HuH-7 (cell line): Measurements from ENCODE around the gene TSPAN11.
"Not testable (repeated sequence)": the region's sequence is repeated elsewhere in the genome, so short reads cannot be mapped to it uniquely, and the experiment has no call there.

ENCODE experiments used
- DNase-seq: peaks from one replicate; pipeline ENCODE4 v3.0.0; 2011; ENCODE audit warnings: low spot score

The TSPAN11 gene

DNA sequence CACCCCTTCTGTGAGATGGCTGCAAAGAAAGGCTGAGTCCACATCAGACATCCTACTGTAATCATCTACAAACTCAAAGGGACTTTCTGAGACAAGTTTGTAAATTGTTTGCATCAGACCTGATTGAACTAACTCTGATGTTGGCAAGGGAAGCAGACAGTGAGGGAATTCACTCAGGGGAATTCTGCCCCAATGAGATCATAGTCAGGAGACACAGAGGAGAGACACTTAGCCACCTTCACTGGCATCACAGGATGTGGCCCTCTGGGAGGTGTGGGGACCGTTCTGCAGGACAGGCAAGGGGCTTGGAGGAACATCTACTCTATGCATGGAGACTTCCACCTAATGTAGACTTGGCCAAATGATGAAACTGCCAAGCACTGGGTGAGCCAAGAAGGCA lies 76.5 kb downstream of the TSPAN11 start:
- no peak for DNase-seq

DNA sequence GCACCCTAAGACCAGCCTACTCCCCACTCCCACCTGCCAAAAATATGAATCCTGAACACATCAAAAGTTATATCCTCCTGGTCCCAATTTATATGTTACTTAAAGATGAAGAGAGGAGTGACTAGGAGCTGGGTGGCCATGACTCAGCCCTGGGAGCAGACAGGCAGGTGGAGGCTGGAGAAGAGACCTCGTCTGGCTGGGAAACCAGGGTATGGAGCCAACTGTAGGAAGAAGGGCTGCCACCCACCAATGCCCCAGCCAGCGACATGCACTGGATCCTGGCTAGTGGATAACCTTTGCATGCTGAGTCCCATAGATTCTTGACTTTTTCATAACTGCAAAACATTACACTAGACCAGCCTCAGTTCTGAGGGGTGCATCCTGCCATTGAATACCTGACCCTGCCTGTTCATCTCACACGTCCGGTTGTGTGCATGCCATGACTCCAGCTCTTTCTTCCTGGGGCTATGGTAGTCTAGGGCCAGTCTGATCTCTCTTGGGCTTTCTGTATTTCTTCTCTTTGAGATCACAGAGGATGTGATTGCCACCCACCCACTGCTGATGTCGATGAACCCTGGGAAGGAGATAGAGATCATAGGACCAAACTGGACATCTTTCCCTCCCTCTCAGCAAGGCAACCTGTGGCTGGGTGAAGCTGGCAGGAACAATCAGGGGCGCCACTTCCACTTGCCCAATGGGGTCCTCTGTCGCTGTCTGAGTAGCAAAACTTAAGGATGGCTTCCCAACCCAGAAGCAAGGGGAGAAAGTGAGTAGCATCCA lies 77.5 kb downstream of the TSPAN11 start:
- no peak for DNase-seq

DNA sequence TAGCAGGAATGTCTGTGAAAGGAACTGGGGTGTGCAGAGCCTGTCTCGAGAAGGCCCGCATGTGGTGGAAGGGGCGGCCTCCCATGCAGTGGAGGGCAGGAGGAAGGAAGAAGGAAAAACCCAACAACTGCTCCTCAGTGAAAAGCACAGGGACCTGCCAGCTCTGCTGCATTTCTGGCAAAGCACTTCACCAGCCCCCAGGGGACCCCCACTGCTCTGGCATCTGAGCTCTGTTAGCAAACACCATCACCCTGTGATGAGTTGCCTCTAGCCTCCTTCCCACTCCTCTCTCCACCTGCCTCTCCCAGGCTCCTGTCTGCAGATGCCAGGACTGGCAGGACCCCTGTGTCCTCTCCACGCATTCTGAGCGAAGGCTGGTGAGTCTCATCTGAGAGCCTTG lies 78.1 kb downstream of the TSPAN11 start:
- no peak for DNase-seq

DNA sequence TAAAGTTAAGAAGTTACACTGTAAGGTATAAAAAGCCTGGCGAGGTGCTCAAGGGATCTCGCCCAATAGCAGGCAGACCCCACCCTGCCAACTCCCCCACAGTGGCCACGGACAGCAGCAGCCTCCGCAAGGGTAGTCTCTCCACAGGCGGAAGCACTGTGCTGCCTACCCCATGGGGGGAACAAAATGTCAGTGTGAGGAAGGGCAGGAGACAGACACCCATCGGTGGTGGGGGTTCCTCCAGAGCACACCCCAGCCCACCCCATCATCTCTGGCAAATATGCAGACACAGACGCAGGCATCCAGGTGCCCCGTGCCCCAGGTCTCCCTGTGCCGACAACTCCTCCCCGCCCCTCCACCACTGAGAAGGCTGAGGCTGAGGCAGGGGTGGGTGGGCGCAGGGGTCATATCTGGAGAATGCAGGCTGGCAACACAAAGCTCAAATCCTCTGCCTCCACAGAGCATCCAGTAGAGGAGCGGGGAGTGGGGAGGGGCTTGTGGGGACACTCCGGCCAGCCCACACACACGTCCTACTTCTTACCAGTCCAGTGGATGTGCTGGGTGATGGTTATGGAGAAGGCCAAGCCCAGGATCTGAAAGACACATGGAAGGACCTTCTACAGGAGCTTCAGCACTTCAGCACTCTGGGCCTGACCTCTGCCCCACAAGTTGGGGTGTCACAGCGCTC lies 78.9 kb downstream of the TSPAN11 start:
- no peak for DNase-seq

DNA sequence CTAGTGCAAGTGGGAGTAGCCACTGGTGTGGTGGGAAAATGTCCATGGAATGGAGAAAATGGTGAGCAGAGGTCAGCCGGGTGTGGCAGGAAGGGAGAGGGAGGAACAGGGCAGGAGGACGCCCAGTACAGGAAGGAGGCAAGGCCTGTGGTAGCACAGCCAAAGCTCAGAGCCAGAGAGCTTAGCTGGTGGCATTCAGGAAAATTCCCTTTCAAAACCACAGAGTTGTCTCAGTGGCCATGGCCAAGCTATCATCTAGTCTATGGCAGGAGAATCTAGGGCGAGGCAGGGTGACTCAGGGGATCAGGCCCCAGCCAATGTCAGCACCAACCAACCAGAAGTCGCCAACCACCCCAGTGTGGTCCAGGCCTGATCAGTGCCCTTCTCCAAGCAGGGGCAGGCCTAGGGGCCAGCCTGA lies 79.4 kb downstream of the TSPAN11 start:
- DNase-seq: no peak

DNA sequence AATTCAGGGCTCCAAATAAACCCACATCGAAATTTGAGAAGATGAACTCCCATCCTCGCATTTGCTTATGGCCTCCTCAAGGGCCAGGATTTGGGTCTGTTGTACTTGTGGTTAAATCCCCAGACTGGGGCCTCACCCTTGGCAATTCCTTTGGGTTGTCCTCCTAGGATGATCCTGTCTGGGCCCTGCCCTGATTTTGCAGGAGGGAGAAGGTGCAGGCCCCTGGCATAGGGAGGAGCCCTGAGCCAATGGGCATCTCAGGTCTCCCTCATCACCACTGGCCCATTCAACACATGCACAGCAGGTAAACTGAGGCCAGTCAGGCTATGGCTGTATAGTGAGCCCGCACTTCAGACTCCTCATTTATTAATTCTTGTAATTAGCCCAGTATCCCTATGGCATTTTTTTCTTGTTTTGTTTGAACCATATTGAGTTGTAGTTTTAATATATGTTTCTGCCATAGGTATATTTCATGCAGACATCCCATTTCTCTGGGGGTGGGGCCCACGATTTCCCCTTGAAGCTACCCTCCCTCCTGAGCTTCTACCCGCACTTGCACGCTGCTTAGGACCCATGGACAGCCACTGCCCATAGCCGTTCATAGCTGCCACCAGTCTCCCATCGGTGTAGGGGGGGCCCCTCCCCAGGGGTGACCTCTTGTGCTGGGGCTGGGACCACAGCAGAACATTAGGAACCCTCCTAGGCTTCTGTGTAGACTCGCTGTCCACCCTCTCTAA lies 80.0 kb downstream of the TSPAN11 start:
- no peak for DNase-seq

DNA sequence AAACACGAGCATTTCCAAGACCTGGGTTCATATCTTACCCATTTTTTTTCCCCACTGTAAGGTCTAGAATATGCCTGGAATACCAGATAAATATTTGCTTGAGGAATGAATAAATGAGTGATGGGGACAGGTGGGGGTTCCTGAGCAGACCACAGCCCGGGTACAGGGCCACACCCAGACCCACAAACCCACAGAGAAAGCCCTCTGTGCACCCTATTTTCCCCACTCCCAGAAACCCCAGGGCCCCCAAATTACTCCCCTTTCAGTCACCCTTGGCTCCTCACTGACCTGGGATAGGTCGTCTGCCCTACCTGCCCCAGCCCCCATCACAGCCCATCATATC lies 80.6 kb downstream of the TSPAN11 start:
- DNase-seq: no peak

DNA sequence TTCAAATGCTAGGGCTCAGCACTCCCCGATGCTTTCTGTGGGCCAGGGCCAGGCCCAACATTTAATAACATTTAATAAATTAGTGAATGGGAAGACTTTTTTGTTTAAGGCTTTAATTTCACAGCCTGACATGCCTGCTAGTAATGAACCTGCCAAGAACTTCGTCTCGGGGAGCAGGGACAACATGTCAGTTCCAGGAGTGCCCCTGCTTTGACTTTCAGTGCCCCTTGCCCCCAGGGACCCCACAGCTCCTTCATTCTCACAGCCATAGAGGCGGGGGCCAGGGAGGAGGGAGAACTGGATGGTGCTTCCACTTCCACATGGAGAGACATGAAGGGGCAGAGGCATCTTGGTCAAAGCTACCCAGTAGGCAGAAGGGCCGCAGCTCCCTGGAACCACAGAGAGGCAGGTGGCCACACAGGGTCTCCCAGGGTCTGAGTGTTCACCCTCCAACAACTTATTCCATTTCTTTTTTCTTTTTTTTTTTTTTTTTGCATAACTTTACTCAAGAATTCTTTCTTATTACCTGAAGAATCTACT lies 81.2 kb downstream of the TSPAN11 start:
- no peak for DNase-seq

DNA sequence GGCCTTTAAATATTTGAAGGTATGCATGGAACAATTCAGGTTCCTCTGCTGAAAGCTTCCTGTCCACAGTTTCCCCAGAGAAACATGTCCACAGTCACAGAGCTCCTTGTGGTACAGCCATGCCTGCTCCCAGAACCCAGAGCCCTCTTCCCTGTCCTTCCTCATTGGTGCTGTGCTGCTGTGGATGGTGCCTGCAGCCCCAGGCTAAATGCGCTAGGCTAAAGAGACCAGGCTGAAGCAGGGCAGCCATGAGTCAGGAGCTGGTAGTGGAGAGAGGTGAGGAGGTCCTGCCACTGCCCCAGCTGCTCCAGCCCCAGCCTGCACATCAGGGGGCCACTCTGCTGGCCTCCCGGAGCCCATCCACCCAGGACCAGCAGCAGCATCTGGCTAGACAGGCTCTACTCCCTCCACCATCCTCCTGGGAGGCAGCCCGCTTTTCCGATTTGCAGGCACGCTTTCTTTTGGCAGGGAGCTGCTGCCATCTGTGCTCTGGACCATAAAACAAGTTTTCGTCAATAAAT lies 81.8 kb downstream of the TSPAN11 start:
- no peak for DNase-seq

DNA sequence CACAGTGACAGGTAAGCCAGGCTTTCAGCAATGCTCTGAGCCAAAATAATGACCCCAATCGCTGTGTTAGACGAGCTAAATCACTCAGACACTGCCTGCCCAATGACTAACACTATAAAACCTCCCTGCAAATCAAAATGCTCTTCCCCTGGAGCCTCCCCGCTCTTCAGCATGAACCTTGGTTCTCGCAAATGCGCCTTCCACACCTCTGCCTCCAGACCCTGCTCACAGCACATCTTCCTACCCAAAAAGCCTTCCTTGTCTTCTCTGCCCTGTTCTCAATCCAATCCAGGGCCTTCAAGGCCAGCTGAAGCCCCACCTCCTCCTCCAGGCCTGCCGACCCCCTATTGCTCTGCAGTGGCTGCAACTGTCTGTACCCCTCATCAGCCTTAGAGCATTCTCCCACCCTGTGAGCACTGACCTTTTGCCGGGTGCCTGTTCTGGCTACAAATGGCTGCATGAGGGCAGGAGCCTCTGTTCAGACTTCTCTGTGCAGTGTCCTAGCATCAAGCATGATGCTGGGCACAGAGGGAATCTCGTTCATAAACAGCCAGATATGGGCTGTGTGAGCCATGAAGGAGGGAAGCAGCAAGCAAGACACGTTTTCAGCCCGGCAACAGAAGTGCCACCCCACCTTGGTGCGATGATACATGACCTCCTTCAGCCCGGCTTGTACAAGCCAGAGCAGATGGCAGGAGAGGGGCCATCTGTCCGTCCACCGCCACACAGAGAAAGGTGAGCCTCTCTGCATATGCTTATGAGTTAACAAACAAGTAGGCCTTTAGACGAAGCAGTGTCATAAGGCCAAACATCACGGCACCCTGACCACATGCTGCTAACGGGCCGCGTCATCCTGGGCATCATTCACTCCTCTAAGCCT lies 82.7 kb downstream of the TSPAN11 start:
- no peak for DNase-seq

DNA sequence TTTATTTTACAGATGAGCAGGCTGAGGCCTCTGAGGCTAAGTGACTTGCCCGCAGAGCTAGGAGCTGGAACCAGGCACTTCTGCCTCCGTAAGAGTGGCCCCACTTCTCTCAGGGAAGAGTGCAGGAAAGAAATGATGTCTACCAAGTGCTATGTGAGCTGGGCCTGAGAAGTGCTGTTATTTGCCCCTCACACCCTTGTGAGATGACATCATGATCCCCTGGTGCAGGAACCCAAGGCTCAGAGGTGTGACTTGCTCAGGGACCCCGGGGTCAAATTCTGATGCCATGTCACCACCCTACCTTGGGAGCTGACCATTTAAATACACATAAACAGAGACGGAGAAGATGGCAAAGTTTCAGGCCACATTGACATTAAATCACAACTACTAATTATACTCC lies 83.4 kb downstream of the TSPAN11 start:
- no peak for DNase-seq

DNA sequence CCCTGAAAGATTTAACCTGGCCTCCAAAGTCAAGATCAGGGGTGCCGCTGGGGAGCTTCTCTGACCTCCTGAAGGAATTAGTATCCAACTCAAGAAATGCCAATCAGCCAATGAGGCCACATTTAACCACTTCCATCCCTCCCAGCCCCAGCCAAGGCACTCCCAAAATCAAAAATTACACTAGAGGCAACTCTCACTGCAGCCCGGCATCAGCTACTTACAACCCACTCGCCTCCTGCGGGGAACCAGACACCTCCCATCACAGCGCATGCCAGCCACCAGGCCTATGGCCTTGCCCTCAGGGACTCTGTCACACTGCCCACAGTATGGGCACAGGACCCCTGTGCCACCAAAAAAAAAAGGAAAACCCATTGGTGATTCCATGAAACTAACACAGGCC lies 84.8 kb downstream of the TSPAN11 start:
- no peak for DNase-seq

DNA sequence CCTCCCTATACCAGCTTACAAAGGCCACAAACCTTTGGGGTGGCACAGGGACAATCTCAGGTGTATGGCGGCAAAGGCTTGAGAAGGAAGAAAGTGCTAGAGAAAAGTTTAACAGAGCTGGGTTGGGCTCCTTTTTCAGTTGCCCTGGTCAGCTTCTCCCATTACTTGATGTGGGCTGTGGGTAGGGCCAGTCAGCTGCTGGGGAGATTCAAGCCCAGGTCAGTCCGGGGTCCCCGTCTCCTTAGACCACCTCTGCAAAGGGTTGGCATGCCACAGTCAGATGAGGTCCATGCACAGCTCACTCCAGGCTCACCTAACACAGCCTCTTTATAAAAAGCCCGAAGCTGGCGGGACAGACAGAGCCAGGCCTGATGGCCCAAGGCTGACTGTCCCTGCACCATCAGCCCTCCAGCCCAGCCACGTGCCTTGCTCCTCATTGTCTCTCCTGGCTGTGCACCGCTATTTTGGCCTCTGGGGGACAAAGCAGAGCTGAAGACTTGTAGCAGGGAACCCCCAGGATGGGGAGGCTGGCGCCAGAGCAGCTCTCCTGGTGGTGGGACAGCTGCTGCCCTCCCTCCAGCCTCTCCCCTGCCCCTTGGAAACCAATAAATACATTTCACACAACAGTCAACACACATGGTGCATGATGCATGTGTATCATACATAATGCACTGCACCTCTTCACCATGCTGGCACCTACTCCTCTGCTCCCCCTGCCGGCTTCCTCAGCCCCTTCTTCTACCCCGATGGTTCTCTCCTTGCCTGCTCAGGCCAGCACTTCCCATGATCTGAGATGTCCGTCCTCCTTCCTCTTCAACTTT lies 85.4 kb downstream of the TSPAN11 start:
- no peak for DNase-seq

DNA sequence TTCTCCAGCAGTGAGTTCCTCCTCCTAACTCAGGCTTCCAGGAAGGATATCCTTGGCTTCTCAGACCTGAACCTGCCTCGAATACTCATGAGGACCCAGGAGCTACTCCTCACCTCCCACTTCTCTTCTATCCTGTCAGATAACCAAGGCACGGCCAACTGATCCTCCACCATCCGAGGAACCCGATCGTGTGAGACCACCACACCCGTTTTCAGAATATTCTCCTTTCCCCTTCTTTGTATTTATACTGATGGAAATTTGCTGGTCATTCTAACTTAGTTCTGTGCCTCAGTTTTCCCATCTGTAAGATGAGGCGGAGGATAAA lies 86.0 kb downstream of the TSPAN11 start:
- DNase-seq: not testable (repeated sequence)

DNA sequence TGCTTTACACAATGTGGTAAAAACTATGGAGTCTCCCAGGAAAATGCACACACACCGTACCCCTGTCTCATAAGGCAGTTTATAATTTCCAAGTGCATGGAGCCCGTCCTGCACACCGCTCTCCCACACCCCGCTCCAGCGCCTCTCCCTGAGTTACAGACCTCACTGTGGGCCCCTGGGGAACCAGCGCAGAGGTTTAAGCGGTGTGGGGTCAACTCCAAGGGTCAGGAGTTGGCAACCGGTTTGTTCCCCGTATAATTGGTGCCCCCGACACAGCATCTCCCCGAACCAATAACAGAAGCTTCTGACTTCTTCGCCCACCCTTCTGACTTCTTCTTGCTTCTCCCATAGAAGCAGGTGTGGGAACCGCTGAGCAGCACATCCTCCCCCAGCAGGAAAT lies 88.7 kb downstream of the TSPAN11 start:
- DNase-seq: no peak

DNA sequence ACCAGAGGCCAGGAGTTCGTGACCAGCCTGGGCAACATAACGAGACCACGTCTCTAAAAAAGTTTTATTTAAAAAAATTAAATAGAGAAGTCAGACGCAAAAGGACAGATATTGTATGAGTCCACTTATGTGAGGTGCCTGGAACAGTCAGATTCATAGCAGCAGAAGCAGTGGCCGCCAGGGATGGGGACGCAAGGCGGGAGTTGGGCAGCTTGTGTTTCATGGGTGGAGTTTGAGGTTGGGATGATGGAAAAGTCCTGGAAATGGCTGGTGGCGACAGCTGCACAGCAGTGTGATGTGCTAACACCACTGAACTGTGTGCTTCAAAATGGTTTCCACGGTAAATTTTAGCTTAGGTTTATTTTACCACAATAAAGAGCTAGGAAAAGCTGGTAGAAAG lies 89.5 kb downstream of the TSPAN11 start:
- no peak for DNase-seq

DNA sequence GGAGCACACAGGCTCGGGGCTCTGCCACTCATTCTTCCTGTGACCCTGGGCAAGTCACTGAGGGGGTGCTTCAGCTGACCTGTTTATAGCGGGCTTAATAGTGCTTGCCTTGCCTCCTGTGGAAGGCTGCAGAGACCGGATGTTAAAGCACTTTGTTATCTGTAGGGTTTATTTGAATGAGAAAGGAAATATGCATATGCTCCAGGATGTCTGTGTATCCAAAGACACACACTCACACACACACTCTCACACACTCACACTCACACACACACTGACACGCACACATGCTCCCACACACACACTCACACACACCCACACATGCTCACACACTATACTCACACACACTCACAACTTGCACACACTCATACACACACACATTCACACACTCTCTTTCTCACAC lies 91.0 kb downstream of the TSPAN11 start:
- DNase-seq: no peak

DNA sequence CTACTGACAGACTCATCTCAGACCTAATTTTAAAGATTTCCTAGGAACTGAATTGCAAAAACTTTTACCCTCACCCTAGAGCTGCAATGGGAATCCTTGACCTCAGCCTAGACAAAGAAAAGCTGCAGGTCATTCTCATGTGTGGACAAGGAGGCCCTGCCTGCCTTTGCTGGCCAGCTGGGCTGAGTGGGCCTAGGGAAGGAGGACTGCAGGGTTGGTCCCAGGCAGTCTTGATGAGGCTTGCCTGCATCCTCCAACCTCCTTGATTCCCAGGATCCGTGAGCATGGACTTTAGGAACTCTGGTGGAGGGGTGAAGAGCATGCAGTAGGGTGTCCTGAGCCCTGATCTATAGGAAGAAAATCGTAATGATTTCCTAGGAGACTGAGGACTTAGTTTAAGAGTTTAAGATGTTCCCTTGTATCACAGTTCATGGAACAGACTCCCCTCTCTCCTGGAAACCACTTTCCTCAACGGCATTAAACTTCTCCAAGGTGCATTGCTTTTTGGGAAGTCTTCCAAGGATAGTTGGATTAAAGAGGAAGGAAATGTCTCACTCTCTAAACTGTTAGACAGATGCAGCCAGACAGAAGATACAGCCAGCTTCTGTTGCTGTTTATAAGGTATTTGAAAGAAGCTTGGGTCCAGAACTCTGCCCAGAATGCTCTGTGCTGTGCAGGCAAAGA lies 91.7 kb downstream of the TSPAN11 start:
- DNase-seq: no peak

DNA sequence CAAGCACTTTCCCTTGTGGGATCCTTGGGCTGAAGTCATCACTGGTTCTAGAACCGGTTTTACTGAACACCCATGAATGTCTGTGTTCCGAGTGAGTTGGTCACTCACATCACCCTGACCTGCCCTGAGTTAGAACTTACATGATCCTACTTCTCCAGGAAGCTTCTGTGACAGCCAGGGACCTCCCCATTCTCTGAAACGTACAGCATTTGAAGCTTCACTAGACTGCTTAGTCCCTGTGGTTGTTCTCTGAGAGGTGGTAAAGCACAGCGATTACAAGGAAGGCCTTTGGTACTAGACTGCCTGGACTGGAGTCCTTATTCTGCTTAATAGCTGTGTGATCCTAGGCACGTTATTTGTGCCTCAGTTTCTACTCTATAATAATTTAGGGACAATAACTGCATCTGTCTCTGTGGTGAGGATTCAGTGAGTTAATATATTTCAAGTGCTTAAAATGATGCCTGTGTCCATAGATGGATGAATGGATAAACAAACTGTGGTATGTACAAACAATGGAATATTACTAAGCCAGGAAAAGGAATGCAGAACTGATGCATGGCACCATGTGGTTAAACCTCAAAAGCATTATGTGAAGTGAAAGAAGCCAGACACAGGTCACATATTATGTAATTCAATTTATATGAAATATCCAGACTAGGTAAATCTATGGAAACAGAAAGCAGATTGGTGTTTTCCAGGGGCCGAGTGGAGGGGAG lies 92.4 kb downstream of the TSPAN11 start:
- no peak for DNase-seq

DNA sequence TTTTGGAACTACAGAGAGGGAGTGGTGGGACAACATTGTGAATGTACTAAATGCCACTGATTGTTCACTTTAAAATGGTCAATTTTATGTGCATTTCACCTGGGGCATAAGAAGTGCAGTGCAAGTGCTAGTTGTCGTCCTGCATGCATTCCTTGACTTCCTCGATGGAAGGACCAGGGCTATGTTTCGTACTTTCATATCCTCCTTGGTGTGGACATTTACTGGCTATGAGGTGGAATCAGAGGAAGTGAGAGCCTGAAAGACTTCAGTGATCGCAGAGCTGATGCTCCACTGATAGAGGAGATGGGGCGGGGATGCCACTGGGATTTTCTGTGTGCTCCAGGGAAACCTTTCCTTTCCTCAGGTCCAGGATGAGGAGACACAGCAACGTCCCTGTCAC lies 93.0 kb downstream of the TSPAN11 start:
- DNase-seq: no peak
